ENCODE data around the gene KRT82.

DNA sequence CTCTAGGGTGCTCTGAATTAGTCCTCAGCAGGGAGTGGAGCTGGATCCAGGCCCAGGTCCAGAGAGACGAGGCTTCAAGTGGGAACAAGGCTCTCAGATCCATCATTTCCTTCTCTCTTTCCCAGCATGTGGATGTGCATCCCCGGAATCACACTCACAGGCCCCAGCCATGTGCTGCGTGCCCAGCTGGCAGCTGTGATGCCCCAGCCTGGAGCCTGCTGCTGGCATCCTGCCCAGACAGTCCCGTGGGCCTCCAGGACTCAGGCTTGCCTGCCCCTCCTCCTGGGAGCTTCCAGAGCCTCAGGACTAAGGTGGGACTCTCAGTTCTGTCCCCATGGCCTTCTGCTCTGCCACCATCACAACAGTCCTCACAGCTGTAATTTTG is 14.5 kb downstream of the KRT82 start:
- TF ChIP-seq POLR2A (IDR thresholded peaks at IDR 0.05): no peak
- TF ChIP-seq, protein P1, sequence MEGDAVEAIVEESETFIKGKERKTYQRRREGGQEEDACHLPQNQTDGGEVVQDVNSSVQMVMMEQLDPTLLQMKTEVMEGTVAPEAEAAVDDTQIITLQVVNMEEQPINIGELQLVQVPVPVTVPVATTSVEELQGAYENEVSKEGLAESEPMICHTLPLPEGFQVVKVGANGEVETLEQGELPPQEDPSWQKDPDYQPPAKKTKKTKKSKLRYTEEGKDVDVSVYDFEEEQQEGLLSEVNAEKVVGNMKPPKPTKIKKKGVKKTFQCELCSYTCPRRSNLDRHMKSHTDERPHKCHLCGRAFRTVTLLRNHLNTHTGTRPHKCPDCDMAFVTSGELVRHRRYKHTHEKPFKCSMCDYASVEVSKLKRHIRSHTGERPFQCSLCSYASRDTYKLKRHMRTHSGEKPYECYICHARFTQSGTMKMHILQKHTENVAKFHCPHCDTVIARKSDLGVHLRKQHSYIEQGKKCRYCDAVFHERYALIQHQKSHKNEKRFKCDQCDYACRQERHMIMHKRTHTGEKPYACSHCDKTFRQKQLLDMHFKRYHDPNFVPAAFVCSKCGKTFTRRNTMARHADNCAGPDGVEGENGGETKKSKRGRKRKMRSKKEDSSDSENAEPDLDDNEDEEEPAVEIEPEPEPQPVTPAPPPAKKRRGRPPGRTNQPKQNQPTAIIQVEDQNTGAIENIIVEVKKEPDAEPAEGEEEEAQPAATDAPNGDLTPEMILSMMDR (IDR thresholded peaks at IDR 0.05): no peak
